Fibroblast of mammary gland (primary cell): Measurements from ENCODE around the gene PTTG1.

Experiments
- DNase-seq: peaks from one replicate; pipeline ENCODE4 v3.0.0-alpha.2; 2010; ENCODE audit warnings: low read depth
- H3K4me3 ChIP-seq: 2 replicates; pipeline ENCODE4 v1.5.1; 2011; ENCODE audit warnings: low read depth, mild to moderate bottlenecking, low read length, moderate library complexity; ENCODE audit not compliant: control insufficient read depth
- TF ChIP-seq, protein P1 (sequence below): conservative IDR thresholded peaks from 2 replicates; pipeline ENCODE4 v1.5.1; 2011; ENCODE audit warnings: low read depth, low read length, inconsistent platforms; ENCODE audit not compliant: control insufficient read depth, insufficient read depth

Gene PTTG1

DNA sequence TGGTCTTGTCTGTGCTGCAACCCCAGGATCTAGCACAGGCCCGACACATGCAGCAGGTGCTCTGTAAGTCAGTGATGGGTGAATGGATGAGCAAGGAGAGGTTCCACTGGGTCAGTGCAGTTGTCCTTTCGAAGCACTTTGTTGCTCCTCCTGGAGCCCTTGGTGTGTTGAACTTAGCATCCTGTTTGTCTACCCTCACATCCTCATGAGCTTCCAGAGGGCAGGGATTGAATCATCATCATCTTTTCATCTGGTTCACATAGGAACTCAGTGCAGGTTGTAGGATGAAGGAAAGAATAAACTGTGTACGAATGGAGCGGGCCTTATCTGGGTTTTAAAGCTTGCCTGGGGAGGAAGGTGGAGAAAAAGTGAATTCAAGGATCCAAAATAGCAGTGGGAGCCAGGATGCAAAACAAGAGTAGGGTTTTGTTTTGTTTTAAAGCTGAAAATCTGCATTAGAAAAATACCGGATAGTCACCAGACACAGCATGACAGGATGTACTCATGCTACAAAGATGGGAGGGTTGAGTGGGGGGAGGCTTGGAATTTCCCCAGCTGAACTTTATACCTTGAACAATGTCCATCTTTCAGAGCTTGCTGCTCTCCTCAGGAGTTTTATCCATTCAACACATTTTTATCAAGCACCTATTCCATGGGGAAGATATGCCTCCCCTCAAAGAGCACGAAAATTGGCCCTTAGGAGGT, 55.8 kb downstream of the PTTG1 start:
- DNase-seq, result no peak
- H3K4me3 ChIP-seq, result no peak overlapping the region
- TF ChIP-seq, protein P1, sequence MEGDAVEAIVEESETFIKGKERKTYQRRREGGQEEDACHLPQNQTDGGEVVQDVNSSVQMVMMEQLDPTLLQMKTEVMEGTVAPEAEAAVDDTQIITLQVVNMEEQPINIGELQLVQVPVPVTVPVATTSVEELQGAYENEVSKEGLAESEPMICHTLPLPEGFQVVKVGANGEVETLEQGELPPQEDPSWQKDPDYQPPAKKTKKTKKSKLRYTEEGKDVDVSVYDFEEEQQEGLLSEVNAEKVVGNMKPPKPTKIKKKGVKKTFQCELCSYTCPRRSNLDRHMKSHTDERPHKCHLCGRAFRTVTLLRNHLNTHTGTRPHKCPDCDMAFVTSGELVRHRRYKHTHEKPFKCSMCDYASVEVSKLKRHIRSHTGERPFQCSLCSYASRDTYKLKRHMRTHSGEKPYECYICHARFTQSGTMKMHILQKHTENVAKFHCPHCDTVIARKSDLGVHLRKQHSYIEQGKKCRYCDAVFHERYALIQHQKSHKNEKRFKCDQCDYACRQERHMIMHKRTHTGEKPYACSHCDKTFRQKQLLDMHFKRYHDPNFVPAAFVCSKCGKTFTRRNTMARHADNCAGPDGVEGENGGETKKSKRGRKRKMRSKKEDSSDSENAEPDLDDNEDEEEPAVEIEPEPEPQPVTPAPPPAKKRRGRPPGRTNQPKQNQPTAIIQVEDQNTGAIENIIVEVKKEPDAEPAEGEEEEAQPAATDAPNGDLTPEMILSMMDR, result no peak

- no peak overlapping the region for H3K4me3 ChIP-seq
- no peak for DNase-seq
- TF ChIP-seq, protein P1, result no peak
Observed at GRCh38 chr5:160478163-160478562, 56.5 kb downstream of the PTTG1 start.
